GM13977 (cell line): ENCODE data around the gene SCAI.

Experiments used
- DNase-seq: peaks from one replicate; pipeline ENCODE4 v3.0.0; 2012; ENCODE audit warnings: low spot score
- CTCF ChIP-seq: IDR thresholded peaks from 2 replicates; pipeline ENCODE4 v1.5.1; 2012; ENCODE audit warnings: mild to moderate bottlenecking, control low read depth; ENCODE audit not compliant: insufficient read depth; ENCODE audit errors: extremely low read depth, missing control alignments
- in situ Hi-C: fragments of 300-500 bp; cut with MboI; formaldehyde crosslinking; loops from one replicate; pipeline ENCODE4 v1.12.0; 2022; ENCODE audit warnings: low sequenced_read_pairs, low pct_unique_long_range_greater_than_20kb, mixed read lengths, inconsistent platforms; ENCODE audit not compliant: unreplicated experiment

Gene SCAI

GRCh38 chr9:125103770-125104460, 39.4 kb downstream of the SCAI start:
- no peak for TF ChIP-seq CTCF
- DNase-seq = no peak
- in situ Hi-C loops = no loop called here

- no peak for TF ChIP-seq CTCF
- no peak for DNase-seq
- in situ Hi-C loops = no loop called here
Observed at GRCh38 chr9:125103021-125103420, 40.3 kb downstream of the SCAI start.

- no peak for DNase-seq
- in situ Hi-C loops = no loop called here
- no peak for TF ChIP-seq CTCF
Observed at GRCh38 chr9:125100822-125101221, 42.5 kb downstream of the SCAI start.

GRCh38 chr9:125099816-125100215, 43.5 kb downstream of the SCAI start:
- in situ Hi-C loops = no loop called here
- DNase-seq = no peak
- no peak for TF ChIP-seq CTCF

- in situ Hi-C loops = no loop called here
- DNase-seq = no peak
- no peak for TF ChIP-seq CTCF
Observed at GRCh38 chr9:125095821-125096443, 47.4 kb downstream of the SCAI start.

- in situ Hi-C loops = no loop called here
- DNase-seq = no peak
- TF ChIP-seq CTCF = no peak
Observed at GRCh38 chr9:125091121-125091520, 52.2 kb downstream of the SCAI start.

- in situ Hi-C loops = no loop called here
- TF ChIP-seq CTCF = no peak
- DNase-seq = peak; percentile 55
Observed at GRCh38 chr9:125089331-125089730, 54.0 kb downstream of the SCAI start.
